Measurements from ENCODE around the gene MEN1. TPM values are rescaled to one million over a fixed set of nuclear protein-coding genes. Genes with fewer than 3 reads are reported as not detected.

The MEN1 gene
- total RNA-seq, 1 donor from 2014 or later, result 23.5 TPM

DNA sequence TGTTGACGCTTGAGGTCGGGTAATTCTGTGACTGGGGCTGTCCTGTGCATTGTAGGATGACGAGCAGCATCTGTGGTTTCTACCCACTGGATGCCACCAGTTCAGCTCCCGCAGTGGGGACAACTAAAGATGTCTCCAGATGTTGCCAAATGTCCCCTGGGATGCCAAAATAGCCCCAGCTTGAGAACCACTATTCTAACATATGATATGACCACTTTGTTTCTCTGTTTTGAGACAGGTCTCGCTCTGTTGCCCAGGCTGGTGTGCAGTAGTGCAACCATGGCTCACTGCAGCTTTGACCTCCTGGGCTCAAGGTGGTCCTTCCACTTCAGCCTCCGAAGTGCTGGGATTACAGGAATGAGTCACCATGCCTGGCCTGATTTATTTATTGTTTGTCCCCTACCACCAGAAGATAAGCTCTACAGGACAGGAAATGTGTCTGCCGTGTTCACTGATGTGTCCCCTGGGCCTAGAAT is 4.4 kb upstream of the MEN1 start:
- TF ChIP-seq, protein P1, sequence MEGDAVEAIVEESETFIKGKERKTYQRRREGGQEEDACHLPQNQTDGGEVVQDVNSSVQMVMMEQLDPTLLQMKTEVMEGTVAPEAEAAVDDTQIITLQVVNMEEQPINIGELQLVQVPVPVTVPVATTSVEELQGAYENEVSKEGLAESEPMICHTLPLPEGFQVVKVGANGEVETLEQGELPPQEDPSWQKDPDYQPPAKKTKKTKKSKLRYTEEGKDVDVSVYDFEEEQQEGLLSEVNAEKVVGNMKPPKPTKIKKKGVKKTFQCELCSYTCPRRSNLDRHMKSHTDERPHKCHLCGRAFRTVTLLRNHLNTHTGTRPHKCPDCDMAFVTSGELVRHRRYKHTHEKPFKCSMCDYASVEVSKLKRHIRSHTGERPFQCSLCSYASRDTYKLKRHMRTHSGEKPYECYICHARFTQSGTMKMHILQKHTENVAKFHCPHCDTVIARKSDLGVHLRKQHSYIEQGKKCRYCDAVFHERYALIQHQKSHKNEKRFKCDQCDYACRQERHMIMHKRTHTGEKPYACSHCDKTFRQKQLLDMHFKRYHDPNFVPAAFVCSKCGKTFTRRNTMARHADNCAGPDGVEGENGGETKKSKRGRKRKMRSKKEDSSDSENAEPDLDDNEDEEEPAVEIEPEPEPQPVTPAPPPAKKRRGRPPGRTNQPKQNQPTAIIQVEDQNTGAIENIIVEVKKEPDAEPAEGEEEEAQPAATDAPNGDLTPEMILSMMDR (conservative IDR thresholded peaks at IDR 0.05; ENCODE audit: low read depth, low read length), result no peak
- no peak for DNase-seq (ENCODE audit: low read depth)

DNA sequence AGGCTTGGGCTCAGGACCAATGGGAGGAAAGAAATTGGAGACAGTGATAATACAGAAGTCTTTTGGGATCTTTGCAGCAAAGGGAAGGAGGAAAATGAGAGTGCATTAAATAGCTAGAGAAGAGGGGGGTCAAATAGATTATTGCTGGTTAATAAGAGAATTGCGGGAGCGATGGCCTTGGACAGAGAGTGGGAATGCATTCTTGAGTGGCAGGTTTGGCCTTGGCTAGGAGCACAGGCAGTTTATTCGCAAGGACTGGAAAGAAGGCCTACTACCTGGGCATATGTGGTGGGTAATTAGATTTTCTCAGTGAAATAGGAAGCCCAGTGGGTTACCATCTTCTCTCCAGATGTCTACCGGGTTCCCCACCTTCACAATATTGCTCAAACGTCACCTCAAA is 3.5 kb upstream of the MEN1 start:
- no peak overlapping the region for H3K4me3 ChIP-seq (ENCODE audit: low read depth, low read length)
- TF ChIP-seq, protein P1 (conservative IDR thresholded peaks at IDR 0.05; ENCODE audit: low read depth, low read length), result no peak
- no peak for DNase-seq (ENCODE audit: low read depth)

More for the DNA sequence above, 4.4 kb upstream of the MEN1 start:
- no peak overlapping the region for H3K4me3 ChIP-seq (ENCODE audit: low read depth, low read length)

DNA sequence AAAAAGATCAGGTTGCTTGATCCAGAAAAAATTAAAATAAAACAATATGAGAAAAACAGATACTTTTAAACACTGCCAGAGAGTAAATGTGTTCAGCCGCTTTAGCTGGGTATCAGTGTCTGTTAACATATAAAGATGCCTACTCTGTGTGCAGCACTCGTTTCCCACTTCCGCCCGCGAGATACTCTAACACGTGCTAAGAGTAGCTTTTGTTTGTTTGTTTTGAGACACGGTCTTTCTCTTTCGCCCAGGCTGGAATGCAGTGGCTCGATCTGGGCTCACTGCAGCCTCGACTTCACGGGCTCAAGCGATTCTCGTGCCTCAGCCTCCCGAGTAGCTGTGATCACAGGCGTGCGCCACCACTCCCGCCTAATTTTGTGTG is 531 bp upstream of the MEN1 start:
- DNase-seq (ENCODE audit: low read depth), result no peak
- TF ChIP-seq, protein P1 (conservative IDR thresholded peaks at IDR 0.05; ENCODE audit: low read depth, low read length), result no peak
- peak overlapping the region; percentile 97 for H3K4me3 ChIP-seq (ENCODE audit: low read depth, low read length)

DNA sequence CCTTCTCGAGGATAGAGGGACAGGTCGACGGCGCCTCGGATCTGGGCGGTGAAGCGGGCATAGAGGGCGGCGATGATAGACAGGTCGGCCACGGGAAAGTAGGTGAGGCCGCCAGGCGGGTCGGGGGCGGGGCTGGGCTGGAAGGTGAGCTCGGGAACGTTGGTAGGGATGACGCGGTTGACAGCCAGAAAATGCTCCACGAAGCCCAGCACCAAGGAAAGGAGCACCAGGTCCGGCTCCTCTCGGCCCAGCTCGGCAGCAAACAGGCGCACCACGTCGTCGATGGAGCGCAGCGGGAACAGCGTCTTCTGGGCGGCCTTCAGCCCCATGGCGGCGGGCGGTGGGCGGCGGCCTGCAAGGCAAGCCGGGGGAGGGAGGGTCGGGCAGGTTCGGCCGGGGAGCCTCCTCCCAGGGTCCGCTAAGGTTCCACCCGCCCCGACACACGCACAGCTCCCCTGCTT is 540 bp downstream of the MEN1 start:
- TF ChIP-seq, protein P1 (conservative IDR thresholded peaks at IDR 0.05; ENCODE audit: low read depth, low read length), result no peak
- DNase-seq (ENCODE audit: low read depth), result no peak
- H3K4me3 ChIP-seq (ENCODE audit: low read depth, low read length), result peak overlapping the region; percentile 97

DNA sequence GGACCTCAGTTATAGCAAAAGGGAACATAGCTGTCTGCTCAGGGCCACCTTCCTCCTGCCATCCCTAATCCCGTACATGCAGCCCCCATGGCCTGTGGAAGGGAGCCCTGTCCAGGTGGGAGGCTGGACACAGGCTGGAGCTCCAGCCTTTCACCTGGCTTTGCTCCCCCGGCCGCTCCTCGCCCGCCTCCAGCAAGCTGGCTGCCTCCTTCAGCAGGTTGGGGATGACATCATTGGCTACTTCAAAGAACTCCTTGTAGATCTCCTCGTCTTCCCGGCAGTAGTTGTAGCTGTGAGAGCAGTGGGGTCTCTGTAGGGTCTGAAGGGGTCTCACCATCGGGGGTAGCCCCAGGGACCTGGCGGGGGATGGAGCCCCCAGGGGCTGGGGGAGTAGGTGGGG is 4.9 kb downstream of the MEN1 start:
- TF ChIP-seq, protein P1 (conservative IDR thresholded peaks at IDR 0.05; ENCODE audit: low read depth, low read length), result no peak
- no peak overlapping the region for H3K4me3 ChIP-seq (ENCODE audit: low read depth, low read length)
- DNase-seq (ENCODE audit: low read depth), result no peak

DNA sequence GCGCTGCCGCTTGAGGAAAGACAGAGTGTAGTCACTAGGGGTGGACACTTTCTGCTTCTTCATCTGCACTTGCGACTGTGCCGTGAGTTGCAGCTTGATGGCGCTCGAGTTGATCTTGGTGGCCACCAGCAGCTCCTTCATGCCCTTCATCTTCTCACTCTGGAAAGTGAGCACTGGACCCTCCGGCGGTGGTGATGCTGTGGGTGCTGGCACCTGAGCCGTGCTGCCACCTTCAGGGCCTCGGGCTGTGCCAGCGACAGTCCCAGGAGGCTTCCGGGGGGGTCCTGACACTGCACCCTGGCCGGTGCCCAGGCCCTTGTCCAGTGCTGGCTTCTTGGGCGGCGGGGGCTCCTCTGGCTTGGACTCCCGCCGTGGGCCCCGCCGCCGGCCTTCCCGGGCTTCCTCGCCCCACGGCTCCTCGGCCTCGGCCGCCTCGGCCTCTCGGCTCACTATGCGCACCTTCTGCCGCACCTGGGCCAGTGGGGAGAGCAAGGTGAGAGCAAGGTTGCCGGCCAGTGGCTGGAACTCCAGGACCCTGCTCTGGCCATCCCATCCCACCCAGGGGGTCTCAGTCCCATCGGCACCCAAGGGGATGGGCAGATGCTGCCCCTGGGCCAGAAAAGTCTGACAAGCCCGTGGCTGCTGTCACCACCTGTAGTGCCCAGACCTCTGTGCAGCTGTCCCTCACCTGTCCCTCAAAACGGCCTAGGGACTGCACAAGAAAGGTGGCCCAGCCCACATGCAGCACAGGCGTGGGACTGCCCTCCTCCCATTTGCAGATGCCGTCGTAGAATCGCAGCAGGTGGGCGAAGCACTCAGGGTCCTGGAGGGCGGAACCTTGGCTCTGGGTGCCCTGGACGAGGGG is 5.8 kb downstream of the MEN1 start:
- no peak for DNase-seq (ENCODE audit: low read depth)
- H3K4me3 ChIP-seq (ENCODE audit: low read depth, low read length), result no peak overlapping the region

More for the DNA sequence above, 5.8 kb downstream of the MEN1 start:
- TF ChIP-seq, protein P1 (conservative IDR thresholded peaks at IDR 0.05; ENCODE audit: low read depth, low read length), result no peak

Measured in epithelial cell of proximal tubule (primary cell).